Sigmoid colon (tissue), 4 donors: Measurements from ENCODE around the gene RAB4B.
"Not testable (repeated sequence)": the region's sequence is repeated elsewhere in the genome, so short reads cannot be mapped to it uniquely, and the experiment has no call there.

Experiments used
- CTCF ChIP-seq, 4 experiments: fragments of 450-650 bp in 3 of 4; fragments of 200-600 bp in 1 of 4; IDR thresholded peaks; one replicate each; pipeline ENCODE4 v1.5.1; 2016 to 2019; ENCODE audit warnings: antibody characterized with exemption in 4 of 4, mild to moderate bottlenecking in 3 of 4, moderate library complexity in 2 of 4
- EP300 ChIP-seq, 4 donors: sonication (generic); formaldehyde crosslinking; IDR thresholded peaks; one replicate each; pipeline ENCODE4 v1.6.1; 2017; ENCODE audit warnings: antibody characterized with exemption in 4 of 4
- POLR2A ChIP-seq, 2 donors: fragments of 450-650 bp; IDR thresholded peaks; one replicate each; pipeline ENCODE4 v1.6.1; 2016; ENCODE audit warnings: antibody characterized with exemption in 2 of 2, mild to moderate bottlenecking in 2 of 2, moderate library complexity in 2 of 2
- POLR2AphosphoS5 ChIP-seq, 4 donors: sonication (generic); formaldehyde crosslinking; IDR thresholded peaks; one replicate each; pipeline ENCODE4 v1.6.1; 2017; ENCODE audit warnings: antibody characterized with exemption in 4 of 4

GRCh38 chr19:40825460-40826095 is 47.5 kb downstream of the RAB4B start:
- TF ChIP-seq CTCF, POLR2A, POLR2AphosphoS5, EP300 (IDR thresholded peaks at IDR 0.05): not testable (repeated sequence)
